Measurements from ENCODE around the gene PARVB. TPM values are rescaled to one million over a fixed set of nuclear protein-coding genes. Genes with fewer than 3 reads are reported as not detected.

PARVB gene
- total and polyA plus RNA-seq, 10 of the 15 experiments (the other 5 are each of a cell fraction or from before 2014, with no cell fraction given), result 5.2 to 264 (median 76.0) TPM

DNA sequence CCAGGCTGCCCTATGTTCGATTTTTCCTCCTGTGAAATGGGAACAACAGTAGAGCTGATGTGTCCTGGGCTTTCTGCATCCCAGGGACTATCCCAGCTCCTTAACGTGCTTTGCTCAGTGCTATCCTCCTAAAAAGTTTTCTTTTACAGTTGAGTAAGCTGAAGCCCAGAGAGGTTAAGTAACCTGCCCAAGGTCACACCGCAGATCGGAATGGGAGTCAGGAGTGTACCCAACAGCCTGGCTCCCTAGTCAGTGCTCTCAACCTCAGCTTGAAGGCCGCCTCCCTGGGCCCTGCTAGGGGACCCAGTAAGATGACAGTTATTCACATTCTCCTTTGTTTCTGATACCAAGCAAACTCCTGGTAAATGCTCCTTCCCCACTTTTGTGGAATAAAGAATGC is 45.9 kb downstream of the PARVB start:
- no peak overlapping the region for H3K4me3 ChIP-seq
- TF ChIP-seq, protein P1, sequence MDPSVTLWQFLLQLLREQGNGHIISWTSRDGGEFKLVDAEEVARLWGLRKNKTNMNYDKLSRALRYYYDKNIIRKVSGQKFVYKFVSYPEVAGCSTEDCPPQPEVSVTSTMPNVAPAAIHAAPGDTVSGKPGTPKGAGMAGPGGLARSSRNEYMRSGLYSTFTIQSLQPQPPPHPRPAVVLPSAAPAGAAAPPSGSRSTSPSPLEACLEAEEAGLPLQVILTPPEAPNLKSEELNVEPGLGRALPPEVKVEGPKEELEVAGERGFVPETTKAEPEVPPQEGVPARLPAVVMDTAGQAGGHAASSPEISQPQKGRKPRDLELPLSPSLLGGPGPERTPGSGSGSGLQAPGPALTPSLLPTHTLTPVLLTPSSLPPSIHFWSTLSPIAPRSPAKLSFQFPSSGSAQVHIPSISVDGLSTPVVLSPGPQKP (IDR thresholded peaks at IDR 0.05; ENCODE audit: low read depth, low read length), result no peak
- TF ChIP-seq, protein P2, sequence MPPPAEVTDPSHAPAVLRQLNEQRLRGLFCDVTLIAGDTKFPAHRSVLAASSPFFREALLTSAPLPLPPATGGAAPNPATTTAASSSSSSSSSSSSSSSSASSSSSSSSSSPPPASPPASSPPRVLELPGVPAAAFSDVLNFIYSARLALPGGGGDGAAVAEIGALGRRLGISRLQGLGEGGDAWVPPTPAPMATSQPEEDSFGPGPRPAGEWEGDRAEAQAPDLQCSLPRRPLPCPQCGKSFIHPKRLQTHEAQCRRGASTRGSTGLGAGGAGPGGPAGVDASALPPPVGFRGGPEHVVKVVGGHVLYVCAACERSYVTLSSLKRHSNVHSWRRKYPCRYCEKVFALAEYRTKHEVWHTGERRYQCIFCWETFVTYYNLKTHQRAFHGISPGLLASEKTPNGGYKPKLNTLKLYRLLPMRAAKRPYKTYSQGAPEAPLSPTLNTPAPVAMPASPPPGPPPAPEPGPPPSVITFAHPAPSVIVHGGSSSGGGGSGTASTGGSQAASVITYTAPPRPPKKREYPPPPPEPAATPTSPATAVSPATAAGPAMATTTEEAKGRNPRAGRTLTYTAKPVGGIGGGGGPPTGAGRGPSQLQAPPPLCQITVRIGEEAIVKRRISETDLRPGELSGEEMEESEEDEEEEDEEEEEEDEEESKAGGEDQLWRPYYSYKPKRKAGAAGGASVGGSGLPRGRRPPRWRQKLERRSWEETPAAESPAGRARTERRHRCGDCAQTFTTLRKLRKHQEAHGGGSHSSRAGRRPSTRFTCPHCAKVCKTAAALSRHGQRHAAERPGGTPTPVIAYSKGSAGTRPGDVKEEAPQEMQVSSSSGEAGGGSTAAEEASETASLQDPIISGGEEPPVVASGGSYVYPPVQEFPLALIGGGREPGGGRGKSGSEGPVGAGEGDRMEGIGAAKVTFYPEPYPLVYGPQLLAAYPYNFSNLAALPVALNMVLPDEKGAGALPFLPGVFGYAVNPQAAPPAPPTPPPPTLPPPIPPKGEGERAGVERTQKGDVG (CRISPR knock-in tag; IDR thresholded peaks at IDR 0.05), result no peak
- TF ChIP-seq TAF1 (IDR thresholded peaks at IDR 0.05; ENCODE audit: borderline replicate concordance, low read depth, low read length) (no peak), NFYA (IDR thresholded peaks at IDR 0.05; ENCODE audit: borderline replicate concordance, low read depth, low read length) (no peak), WRNIP1 (IDR thresholded peaks at IDR 0.05; ENCODE audit: borderline replicate concordance, low read depth, low read length) (no peak), STAT1 (conservative IDR thresholded peaks at IDR 0.05) (no peak), YBX1 (IDR thresholded peaks at IDR 0.05) (no peak), SIX5 (IDR thresholded peaks at IDR 0.05; ENCODE audit: low read depth, low read length, severe bottlenecking) (no peak), SMAD1 (IDR thresholded peaks at IDR 0.05; ENCODE audit: low read depth, partially characterized antibody) (no peak)
- TF ChIP-seq, protein P3, sequence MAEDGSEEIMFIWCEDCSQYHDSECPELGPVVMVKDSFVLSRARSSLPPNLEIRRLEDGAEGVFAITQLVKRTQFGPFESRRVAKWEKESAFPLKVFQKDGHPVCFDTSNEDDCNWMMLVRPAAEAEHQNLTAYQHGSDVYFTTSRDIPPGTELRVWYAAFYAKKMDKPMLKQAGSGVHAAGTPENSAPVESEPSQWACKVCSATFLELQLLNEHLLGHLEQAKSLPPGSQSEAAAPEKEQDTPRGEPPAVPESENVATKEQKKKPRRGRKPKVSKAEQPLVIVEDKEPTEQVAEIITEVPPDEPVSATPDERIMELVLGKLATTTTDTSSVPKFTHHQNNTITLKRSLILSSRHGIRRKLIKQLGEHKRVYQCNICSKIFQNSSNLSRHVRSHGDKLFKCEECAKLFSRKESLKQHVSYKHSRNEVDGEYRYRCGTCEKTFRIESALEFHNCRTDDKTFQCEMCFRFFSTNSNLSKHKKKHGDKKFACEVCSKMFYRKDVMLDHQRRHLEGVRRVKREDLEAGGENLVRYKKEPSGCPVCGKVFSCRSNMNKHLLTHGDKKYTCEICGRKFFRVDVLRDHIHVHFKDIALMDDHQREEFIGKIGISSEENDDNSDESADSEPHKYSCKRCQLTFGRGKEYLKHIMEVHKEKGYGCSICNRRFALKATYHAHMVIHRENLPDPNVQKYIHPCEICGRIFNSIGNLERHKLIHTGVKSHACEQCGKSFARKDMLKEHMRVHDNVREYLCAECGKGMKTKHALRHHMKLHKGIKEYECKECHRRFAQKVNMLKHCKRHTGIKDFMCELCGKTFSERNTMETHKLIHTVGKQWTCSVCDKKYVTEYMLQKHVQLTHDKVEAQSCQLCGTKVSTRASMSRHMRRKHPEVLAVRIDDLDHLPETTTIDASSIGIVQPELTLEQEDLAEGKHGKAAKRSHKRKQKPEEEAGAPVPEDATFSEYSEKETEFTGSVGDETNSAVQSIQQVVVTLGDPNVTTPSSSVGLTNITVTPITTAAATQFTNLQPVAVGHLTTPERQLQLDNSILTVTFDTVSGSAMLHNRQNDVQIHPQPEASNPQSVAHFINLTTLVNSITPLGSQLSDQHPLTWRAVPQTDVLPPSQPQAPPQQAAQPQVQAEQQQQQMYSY (CRISPR knock-in tag; IDR thresholded peaks at IDR 0.05), result no peak
- TF ChIP-seq, protein P4, sequence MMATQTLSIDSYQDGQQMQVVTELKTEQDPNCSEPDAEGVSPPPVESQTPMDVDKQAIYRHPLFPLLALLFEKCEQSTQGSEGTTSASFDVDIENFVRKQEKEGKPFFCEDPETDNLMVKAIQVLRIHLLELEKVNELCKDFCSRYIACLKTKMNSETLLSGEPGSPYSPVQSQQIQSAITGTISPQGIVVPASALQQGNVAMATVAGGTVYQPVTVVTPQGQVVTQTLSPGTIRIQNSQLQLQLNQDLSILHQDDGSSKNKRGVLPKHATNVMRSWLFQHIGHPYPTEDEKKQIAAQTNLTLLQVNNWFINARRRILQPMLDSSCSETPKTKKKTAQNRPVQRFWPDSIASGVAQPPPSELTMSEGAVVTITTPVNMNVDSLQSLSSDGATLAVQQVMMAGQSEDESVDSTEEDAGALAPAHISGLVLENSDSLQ (IDR thresholded peaks at IDR 0.05), result no peak
- TF ChIP-seq, protein P5, sequence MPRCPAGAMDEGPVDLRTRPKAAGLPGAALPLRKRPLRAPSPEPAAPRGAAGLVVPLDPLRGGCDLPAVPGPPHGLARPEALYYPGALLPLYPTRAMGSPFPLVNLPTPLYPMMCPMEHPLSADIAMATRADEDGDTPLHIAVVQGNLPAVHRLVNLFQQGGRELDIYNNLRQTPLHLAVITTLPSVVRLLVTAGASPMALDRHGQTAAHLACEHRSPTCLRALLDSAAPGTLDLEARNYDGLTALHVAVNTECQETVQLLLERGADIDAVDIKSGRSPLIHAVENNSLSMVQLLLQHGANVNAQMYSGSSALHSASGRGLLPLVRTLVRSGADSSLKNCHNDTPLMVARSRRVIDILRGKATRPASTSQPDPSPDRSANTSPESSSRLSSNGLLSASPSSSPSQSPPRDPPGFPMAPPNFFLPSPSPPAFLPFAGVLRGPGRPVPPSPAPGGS (IDR thresholded peaks at IDR 0.05; ENCODE audit: borderline replicate concordance, insufficient read depth, low read depth, low read length, poor library complexity, severe bottlenecking), result no peak
- H3K9me3 ChIP-seq (replicated peaks; ENCODE audit: control insufficient read depth, insufficient read depth, low read length), result no peaks in the 10 kb centered on the region
- FAIRE-seq (no peak), DNase-seq (ENCODE audit: low read depth, low spot score) (no peak), ATAC-seq (no peak)
- H3K4me1 ChIP-seq (ENCODE audit: control insufficient read depth, insufficient read depth, low read length), result peaks cover 28% of the 10 kb centered on the region
- in situ Hi-C loops (cut with MboI), result no loop called here
- intact Hi-C loops (cut with micrococcal nuclease; ENCODE audit: unreplicated experiment), result no loop called here
- BruUV-seq (replicated peaks), result no TSS peak
- peaks cover 83% of the 10 kb centered on the region for H3K79me2 ChIP-seq (ENCODE audit: control insufficient read depth, insufficient read depth, low read length)
- H3K27ac ChIP-seq (ENCODE audit: control insufficient read depth, insufficient read depth), result no peak overlapping the region
- no peaks in the 10 kb centered on the region for H3K27me3 ChIP-seq (replicated peaks in 1 of 2; ENCODE audit: control insufficient read depth in 2 of 2, insufficient read depth in 2 of 2, low read length in 1 of 2)
- H3K9ac ChIP-seq (ENCODE audit: control insufficient read depth, insufficient read depth, low read length), result no peak overlapping the region
- SMC1A ChIA-PET (ENCODE audit: uncharacterized antibody, unreplicated experiment), result interaction anchor here (0.6 to 3.3 kb wide), 7 partner anchors 13 to 77 kb away, joined by 3 to 22 read pairs (median 3); no protein-coding TSS in a partner anchor
- CTCF ChIA-PET, result interaction anchor here (0.7 to 5.6 kb wide), 5 partner anchors 12 to 187 kb away, joined by 3 to 44 read pairs (median 24); no protein-coding TSS in a partner anchor
- H4K20me1 ChIP-seq (ENCODE audit: control insufficient read depth, insufficient read depth), result no peaks in the 10 kb centered on the region
- H2AFZ ChIP-seq (ENCODE audit: control insufficient read depth, low read depth, low read length), result no peak overlapping the region
- no peak overlapping the region for H3K4me2 ChIP-seq (ENCODE audit: control insufficient read depth, insufficient read depth)
- H3K36me3 ChIP-seq (ENCODE audit: control insufficient read depth in 2 of 2, insufficient read depth in 2 of 2, low read length in 1 of 2), result peaks cover 1 to 6% of the 10 kb centered on the region in 2 experiments
- RAD21 ChIA-PET (ENCODE audit: unreplicated experiment), result interaction anchor here (1.1 to 4.5 kb wide), 3 partner anchors 15 to 77 kb away, joined by 4 to 26 read pairs (median 4); no protein-coding TSS in a partner anchor
- 93% methylated on average over 5 of the region's 5 CpGs for WGBS (ENCODE audit: insufficient coverage, insufficient replicate concordance, low lambda C conversion rate, missing lambda C conversion rate)
- POLR2A ChIA-PET, result interaction anchor here (3.9 kb wide), 1 partner anchor 43 kb away, joined by 25 read pairs; no protein-coding TSS in a partner anchor

Data from GM12878 (cell line).